Brain microvascular endothelial cell (primary cell): ENCODE data around the gene MRPS6.

Experiments used
- DNase-seq: peaks from one replicate; pipeline ENCODE4 v3.0.0-alpha.2; 2020
- H3K27ac ChIP-seq: fragments of 250-450 bp; sonication (Bioruptor Pico); 2 replicates; pipeline ENCODE4 v1.5.1; 2020; ENCODE audit warnings: mild to moderate bottlenecking, moderate library complexity
- H3K27me3 ChIP-seq: fragments of 250-450 bp; sonication (Bioruptor Pico); replicated peaks from 2 replicates; pipeline ENCODE4 v1.5.1; 2020; ENCODE audit warnings: mild to moderate bottlenecking
- H3K36me3 ChIP-seq: fragments of 250-450 bp; sonication (Bioruptor Pico); replicated peaks from 2 replicates; pipeline ENCODE4 v1.5.1; 2020; ENCODE audit warnings: mild to moderate bottlenecking
- H3K4me3 ChIP-seq: 2 replicates; pipeline ENCODE4 v1.5.1; 2011; ENCODE audit warnings: low read depth, mild to moderate bottlenecking, control low read depth, low read length, moderate library complexity
- in situ Hi-C: cut with HindIII; loops from 2 replicates; pipeline ENCODE4 v1.10.0; 2017; ENCODE audit warnings: low sequenced_read_pairs, low pct_ligation_motif_present
- TF ChIP-seq, protein P1 (sequence below): IDR thresholded peaks from 2 replicates; pipeline ENCODE4 v1.5.1; 2011; ENCODE audit warnings: low read depth, mild to moderate bottlenecking, moderate library complexity, low read length, control low read depth, inconsistent platforms; ENCODE audit errors: missing control alignments

Gene MRPS6

GRCh38 chr21:34083357-34083756, 10.0 kb downstream of the MRPS6 start:
- Histone ChIP-seq H3K27ac (no peak overlapping the region), H3K36me3 (no peaks in the 10 kb centered on the region), H3K4me3 (no peak overlapping the region), H3K27me3 (no peaks in the 10 kb centered on the region)
- TF ChIP-seq, protein P1, sequence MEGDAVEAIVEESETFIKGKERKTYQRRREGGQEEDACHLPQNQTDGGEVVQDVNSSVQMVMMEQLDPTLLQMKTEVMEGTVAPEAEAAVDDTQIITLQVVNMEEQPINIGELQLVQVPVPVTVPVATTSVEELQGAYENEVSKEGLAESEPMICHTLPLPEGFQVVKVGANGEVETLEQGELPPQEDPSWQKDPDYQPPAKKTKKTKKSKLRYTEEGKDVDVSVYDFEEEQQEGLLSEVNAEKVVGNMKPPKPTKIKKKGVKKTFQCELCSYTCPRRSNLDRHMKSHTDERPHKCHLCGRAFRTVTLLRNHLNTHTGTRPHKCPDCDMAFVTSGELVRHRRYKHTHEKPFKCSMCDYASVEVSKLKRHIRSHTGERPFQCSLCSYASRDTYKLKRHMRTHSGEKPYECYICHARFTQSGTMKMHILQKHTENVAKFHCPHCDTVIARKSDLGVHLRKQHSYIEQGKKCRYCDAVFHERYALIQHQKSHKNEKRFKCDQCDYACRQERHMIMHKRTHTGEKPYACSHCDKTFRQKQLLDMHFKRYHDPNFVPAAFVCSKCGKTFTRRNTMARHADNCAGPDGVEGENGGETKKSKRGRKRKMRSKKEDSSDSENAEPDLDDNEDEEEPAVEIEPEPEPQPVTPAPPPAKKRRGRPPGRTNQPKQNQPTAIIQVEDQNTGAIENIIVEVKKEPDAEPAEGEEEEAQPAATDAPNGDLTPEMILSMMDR, result no peak
- no peak for DNase-seq
- in situ Hi-C loops, result no loop called here

DNA sequence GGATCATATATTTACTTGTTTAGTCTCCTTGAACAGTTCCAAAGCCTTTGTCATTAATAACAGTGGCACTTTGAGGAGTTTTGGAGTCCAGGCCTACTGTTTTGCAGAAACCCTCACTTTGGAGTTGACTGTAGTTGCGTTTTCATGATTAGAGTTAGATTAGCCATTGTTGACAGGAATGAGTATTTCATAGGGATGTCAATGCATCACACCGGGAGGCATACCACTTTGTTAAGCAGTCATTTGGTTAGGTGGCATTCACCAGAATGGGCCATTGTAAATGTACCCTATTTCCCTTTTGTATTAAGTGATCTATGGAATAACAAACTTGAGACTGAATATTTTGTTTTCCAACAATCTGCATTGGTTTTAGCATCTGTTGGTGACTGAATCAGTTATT, 11.8 kb downstream of the MRPS6 start:
- Histone ChIP-seq H3K27me3 (no peaks in the 10 kb centered on the region), H3K27ac (no peak overlapping the region), H3K36me3 (no peaks in the 10 kb centered on the region), H3K4me3 (no peak overlapping the region)
- in situ Hi-C loops, result no loop called here
- TF ChIP-seq, protein P1, result no peak
- DNase-seq, result no peak

GRCh38 chr21:34086887-34087306, 13.5 kb downstream of the MRPS6 start:
- DNase-seq, result no peak
- TF ChIP-seq, protein P1, result no peak
- Histone ChIP-seq H3K27ac (no peak overlapping the region), H3K36me3 (no peaks in the 10 kb centered on the region), H3K27me3 (no peaks in the 10 kb centered on the region), H3K4me3 (no peak overlapping the region)
- in situ Hi-C loops, result no loop called here

- Histone ChIP-seq H3K27me3 (no peaks in the 10 kb centered on the region), H3K4me3 (no peak overlapping the region), H3K27ac (no peak overlapping the region), H3K36me3 (no peaks in the 10 kb centered on the region)
- in situ Hi-C loops, result no loop called here
- DNase-seq, result no peak
- TF ChIP-seq, protein P1, result no peak
Measured at GRCh38 chr21:34088752-34089151, 15.4 kb downstream of the MRPS6 start.

GRCh38 chr21:34091032-34091431, 17.7 kb downstream of the MRPS6 start:
- in situ Hi-C loops, result no loop called here

GRCh38 chr21:34091607-34092006, 18.2 kb downstream of the MRPS6 start:
- no peak for DNase-seq
- Histone ChIP-seq H3K36me3 (no peaks in the 10 kb centered on the region), H3K4me3 (no peak overlapping the region), H3K27me3 (no peaks in the 10 kb centered on the region), H3K27ac (no peak overlapping the region)
- in situ Hi-C loops, result no loop called here
- TF ChIP-seq, protein P1, result peak; percentile 52

More at GRCh38 chr21:34091032-34091431, 17.7 kb downstream of the MRPS6 start:
- H3K27ac ChIP-seq, result no peak overlapping the region
- no peak overlapping the region for H3K4me3 ChIP-seq
- H3K36me3 ChIP-seq, result no peaks in the 10 kb centered on the region
- TF ChIP-seq, protein P1, result no peak
- DNase-seq, result no peak
- no peaks in the 10 kb centered on the region for H3K27me3 ChIP-seq
